ENCODE data around the gene CNPY1.
"Not testable (repeated sequence)": the region's sequence is repeated elsewhere in the genome, so short reads cannot be mapped to it uniquely, and the experiment has no call there.

CNPY1 gene

DNA sequence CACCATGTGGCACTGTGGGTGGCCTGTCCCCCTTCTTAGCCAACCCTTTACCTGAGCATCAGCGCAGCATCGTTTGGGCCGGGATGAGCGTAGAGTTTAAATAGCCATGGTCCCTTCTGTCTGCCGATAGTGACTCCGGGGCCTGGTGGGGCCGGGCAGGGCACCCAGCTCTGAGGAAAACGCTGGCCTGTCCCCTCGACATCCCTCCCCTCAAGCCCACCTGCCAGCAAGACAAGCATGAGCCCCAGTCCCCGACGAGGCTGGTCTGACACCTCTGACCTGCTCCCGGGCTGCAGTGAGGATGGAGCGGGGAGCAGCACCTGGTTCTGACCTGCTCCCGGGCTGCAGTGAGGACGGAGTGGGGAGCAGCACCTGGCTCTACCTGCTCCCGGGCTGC is 31.1 kb upstream of the CNPY1 start:
- no peak for DNase-seq

DNA sequence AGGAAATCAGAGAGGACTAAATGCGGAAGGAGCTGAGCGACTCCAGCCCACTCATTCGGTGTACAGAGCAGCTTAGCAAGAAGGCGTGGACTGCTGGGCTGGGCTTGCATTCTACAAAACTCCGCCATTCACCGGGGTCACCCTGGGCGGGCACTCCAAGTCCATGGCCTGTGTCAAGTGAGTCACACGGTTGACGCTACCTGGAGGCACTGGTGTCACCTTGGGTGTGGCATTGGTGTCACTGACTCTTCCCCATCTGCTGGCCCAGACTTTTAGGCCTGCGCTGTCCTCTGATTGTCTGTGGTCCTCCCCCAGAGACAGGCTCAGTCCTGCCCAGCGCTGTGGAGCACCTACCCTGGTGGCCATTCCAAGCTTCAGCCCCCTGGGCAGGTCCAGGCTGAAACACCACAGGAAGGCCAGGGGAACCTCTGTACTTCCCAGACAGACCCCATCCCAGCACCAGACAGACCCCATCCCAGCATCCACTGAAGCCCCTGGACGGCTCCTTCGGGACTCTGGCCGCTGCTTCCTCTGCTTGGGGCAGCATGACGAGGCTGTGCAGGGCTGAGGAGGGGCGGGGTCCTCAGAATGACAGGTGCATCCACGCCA is 30.6 kb upstream of the CNPY1 start:
- no peak for DNase-seq

DNA sequence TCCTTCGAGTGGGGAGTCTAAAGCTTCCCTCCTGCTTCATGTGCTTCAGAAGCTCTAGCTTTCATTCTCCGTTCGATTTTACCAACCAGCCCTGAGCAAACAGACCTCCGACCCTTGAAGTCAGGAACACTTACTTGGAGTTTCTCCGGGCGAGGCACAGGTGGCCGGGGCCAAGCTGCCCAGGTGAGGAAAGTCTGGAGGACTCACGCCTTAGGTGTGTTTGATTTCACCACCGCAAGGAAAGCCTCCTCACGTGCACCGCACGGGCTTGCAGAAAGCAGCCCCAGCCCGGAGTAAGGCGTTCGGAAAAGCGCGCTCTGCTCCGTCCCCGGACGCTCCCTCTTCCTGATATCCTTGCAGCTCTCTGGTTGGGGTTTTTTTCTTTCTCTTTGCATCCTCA is 30.1 kb upstream of the CNPY1 start:
- DNase-seq, result no peak

DNA sequence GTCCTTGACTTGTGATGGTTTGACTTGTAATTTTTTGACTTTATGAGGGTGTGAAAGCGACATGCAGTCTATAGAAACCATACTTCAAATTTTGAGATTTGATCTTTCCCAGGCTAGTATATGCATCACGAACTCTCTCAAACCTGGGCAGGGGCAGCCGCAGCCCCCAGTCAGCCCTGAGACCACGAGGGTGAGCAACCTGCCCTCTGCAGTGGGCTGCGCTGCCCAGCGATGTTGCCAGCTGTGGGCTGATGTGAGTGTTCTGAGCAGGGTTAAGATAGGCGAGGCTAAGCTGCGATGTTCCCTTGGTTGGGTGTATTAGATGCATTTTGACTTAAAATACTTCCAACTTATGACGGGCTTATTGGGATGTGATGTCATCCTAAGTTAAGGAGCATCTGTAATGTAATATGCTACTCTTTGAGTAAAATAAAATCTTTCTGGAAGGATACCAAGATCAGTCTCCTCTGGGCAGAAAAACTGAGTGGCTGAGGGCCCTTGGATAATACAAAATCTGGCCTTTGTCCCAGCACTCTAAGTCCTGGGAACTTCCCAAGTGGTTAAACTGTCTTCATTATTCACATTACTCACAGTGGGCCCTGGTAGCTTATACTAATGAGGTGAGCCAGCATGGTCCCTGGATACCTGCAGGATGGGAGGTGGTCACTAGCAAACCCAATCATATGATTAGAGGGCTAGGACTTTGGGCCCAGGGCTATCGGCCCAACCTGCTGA is 28.4 kb upstream of the CNPY1 start:
- DNase-seq, result no peak

DNA sequence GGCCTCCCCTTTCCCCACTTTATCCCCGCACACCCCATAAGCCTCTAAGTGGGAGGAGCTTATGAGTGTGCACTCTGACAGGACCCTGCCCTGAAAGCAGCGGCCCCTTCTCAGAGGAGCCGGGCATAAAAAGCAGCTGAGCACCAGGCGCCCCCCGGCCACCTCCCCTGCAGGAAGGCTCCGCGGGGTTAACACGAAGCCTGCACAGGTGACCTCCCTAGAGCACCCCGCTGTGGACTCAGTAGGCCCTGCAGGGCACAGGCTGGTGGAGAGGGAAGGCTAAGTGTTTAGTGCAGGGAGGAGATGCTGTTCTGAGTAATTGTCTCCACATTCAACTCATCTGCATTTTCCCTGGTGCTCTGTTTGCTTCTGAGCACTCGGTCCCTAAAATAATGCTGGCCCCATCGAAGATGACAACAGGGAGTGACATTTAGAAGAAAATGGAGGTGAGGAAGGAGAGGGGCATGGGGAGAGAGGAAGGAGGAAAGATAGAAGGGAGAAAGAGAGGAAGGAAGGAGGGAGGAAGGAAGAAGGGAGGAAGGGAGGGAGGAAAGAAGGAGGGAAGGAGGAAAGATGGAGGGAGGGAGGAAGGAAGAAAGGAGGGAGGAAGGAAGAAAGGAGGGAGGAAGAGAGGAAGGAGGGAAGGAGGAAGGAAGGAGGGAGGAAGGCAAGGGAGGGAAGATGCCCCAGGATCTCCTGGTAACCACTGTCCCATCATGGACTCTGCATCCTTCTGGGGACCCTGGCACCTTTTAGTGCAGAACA is 25.4 kb upstream of the CNPY1 start:
- DNase-seq, result no peak

DNA sequence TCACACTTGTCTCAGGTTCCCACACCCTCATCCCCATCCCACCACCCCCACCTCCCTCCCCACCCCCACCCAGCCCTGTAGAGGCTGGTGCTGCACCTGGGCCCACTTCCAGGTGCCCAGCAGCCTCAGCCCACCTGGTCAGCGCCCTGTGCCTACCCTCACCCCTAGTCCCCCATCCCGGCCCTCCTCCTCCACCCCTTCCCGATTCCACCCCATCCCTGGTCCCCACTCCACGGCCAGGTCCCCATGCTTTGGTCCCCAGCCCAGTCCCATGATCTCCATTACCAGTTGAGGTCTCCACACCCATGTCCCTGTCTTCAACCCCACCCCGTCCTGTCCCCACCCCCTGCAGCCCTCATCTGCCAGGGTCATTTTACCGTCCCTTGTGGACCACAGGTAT is 24.6 kb upstream of the CNPY1 start:
- no peak for DNase-seq

DNA sequence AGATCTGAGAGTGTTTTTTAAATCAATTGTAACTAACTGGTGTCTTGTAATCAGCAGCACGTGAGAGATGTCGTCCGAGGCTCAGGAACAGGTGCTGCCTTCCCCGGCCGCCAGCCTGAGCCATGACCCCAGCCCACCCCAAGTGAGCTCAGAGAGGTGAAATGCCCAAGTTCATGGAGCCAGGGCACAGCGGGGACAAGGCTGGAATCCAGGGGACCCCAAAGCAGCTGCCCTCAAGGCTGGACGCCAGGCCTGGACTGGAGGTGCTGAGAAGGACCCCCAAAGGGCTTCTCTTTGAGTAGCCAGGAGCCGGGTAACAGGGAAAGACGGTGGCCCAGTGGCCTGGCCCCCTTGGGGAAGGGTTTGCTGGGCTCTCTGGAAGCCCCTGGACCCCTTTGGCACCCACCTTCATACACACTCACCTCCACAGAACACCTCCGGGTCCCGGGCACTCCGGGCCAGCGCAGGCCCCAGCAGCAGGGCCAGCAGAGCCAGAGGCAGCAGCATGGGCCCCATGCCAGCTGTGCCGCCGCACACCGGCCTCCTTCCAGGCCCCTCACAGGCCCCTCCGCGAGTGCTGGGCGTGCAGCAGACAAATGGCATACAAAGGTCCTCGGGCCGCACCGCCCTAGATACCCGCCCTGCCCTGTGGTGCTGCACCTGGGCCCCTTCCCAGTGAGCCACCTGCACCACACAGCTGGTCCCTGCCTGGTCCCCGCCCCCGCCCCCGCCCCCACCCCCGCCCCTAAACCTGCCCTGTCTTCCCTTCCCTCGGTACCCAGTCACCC is 24.0 kb upstream of the CNPY1 start:
- DNase-seq, result no peak

DNA sequence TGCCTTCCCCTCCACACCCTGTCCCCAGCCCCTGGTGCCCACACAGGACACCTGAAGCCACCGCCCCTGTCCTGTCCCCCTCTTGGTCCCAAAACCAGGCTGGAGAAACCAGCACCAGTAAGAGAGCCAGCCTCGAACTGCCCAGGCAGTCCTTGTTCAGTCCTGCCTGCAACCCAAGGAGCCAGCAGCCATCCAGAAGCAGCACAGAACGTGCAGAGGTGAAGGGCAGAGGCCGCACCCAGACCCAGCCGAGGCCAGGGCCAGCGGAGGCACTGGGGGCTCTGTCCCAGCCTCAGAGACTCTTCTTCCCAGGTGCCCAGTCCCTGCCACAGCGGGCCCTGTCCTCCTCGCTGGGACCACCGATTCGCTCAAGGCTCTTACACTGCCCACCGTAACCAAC is 23.3 kb upstream of the CNPY1 start:
- DNase-seq, result no peak

DNA sequence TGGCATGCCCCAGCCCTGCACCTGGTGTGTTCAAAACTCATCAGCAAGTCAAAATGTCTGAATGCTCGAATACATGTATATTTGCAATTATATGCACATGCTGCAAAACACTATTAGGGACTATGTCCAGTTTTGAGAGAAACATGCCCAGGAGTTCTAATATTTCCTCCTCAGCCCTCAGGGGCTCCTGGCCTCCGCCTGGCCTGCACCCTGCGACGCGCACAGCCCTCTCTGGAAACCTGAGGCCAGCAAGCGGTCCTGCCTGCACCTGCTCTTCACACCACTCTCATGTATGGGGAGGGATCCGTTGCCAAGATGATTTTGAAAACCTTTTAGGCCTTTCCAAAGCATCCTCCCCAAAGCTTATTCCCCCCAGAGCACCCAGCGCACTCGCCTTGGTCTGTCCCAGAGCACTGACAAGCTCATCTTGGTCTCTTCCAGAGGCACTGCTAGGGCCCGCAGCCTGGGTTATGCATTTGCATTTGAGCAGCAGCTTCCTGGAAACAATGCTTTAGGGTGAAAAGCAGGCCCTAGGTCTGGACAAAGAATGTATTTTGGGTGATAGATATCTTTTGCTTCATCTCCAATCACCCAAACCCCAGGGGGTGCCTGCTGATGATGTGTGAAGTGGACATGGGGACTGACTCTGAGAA is 22.6 kb upstream of the CNPY1 start:
- no peak for DNase-seq

DNA sequence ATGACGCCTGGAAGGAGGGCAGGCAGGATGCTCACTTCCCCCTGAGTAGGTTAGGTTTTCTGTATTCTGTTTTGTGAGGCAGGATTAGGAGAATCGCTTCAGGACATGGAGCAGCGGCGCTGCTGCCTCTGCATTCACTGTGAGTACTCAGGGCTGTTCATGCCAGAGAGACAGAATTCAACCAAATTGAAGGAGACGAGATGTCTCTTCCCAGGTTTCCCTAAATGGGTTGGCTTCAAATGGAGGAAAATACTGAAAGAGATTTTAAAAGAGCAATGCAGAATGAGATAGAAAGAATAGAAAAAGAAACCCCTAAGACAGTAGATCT is 21.9 kb upstream of the CNPY1 start:
- no peak for DNase-seq

DNA sequence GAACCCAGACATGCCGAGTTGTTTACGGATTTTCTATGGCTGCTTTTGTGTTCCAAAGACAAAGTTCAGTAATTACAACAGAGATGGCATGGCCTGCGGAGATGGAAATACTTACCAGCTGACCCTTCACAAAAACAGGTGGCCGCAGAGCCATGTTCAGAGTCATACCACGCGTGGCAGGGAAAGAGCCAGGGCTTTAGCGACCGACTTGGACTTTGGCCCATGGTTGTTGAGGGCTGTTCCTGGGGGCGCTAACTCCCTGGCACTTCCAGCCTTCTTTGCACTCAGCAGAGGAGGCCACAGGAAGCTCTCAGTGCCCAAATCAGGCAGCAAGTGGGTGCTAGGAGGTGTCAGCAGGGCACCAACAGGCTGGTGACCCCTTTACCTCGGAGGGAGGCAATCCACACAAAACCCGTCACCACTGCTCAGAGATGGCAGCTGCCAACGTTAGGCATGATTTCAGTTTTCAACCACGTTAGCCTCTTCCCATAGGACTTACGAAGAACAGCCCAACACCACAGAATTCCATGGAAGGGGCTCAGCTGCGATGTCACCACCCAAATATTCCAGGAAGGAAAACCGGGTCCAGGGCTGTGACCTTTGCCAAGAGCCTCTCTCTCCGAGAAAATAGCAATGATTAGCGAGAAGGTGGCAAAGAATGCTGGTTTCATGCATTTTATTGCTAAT is 21.4 kb upstream of the CNPY1 start:
- DNase-seq, result no peak

DNA sequence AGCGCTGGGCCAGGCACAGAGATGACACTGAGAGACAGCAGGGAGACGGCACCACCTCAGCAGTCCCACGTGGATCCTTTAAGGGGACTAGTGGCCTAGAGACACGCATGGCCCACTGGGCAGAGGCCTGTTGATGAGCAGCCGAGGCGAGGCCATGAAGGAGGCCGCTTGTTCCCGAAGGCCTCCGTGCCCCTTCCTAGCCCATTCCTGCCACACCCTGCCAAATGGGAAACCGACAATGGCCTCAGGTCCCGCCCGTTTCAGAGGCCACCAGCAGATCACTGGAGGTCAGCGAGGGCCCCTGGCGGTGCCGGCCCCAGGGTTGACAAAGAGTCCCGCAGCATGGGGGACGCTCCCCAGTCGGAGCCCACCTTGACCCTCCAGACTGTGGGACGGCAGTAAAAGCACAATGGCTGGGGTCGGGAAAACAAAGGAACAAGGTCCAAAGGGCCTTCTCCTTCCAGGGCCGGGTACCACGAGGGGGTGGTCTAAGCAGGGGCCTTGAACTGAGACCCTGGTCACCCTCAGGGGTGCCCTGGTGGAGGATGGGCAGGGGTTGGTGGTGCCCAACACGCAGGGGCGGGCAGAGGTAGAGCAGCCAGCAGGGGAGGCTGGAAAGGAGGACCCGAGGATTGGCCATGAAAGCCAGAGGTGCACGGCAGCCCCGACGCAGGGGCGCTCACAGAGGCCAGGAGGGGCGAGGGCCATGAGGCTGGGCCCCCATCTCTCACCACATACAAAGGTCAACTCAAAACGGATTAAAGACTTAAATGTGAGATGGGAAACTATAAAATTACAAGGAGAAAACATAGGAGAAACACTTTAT is 19.9 kb upstream of the CNPY1 start:
- DNase-seq, result no peak

DNA sequence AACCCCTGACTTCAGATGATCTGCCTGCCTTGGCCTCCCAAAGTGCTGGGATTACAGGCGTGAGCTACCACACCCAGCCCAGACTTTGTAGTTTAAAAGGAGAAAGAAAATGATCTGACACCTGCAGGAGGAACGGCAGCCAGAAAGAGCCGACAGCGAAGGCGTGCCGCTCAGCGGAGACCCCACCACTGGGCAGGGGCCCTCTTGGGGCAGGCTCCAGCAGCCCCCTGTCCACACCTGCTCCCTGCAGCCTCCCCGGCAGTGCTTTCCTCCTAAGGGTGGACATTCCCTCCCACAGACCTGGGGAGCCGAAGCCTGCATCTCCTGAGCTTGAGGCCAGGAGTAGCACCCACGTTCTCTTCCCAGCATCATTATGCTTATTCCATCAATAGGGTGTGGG is 19.2 kb upstream of the CNPY1 start:
- DNase-seq, result no peak

DNA sequence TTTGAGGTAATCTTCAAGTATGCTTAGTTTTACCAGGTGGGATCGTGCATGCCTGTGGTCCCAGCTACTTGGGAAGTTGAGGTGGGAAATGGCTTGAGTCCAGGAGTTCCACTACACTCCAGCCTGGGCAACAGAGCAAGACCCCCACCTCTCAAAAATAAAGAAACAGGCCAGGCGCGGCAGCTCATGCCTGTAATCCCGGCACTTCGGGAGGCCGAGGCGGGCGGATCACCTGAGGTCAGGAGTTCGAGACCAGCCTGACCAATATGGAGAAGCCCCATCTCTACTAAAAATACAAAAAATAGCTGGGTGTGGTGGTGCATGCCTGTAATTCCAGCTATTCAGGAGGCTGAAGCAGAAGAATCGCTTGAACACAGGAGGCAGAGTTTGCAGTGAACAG is 16.6 kb upstream of the CNPY1 start:
- DNase-seq, result not testable (repeated sequence)

DNA sequence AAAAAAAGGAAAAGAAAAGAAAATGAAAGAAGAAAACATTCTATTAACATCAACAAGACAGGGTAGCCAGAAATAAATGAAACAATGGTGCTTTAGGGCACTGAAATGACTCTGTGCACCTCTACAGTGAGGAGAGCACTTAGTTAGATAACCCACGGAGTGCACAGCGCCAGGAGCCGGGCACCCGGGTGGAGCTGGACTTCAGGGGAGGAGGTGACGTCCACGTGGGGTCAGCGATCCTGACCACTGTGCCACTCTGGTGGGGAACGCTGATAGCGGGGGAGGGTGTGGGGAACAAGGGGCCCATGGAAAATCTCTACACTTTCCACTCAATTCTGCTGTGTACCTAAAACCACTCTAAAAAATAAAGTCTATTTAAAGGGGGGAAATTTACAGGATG is 15.7 kb upstream of the CNPY1 start:
- no peak for DNase-seq

DNA sequence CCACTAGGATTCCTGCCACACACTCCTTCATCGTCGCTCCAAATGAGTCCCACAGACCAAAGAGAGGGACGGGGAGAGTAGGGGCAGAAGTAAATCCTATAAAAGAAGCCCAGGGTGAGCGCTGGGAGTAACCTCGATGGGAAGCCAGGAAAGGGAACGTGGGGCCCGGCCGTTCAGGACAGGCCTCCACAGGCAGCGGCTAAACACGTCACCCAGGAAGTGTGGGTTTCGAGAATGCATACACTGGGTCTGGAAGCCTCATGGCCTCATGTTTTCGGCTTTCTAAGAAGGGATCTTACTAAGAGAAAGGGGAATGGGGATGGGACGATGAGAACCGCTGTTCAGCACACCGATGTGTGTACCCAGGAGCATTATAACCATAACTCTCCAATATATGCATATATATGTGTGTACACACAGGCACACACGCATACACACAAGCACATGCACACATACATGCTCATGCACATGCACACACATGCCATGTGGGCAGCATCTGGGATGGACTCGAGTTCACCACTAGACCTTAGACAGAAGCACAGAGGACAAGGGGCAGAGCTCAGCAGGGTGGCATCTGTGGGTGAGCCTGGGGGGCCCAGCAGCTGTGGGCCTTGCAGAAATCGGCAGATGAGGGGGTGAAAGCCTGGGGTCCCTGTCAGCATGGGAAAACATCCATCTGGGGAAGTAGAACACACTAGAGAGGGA is 14.8 kb upstream of the CNPY1 start:
- no peak for DNase-seq

DNA sequence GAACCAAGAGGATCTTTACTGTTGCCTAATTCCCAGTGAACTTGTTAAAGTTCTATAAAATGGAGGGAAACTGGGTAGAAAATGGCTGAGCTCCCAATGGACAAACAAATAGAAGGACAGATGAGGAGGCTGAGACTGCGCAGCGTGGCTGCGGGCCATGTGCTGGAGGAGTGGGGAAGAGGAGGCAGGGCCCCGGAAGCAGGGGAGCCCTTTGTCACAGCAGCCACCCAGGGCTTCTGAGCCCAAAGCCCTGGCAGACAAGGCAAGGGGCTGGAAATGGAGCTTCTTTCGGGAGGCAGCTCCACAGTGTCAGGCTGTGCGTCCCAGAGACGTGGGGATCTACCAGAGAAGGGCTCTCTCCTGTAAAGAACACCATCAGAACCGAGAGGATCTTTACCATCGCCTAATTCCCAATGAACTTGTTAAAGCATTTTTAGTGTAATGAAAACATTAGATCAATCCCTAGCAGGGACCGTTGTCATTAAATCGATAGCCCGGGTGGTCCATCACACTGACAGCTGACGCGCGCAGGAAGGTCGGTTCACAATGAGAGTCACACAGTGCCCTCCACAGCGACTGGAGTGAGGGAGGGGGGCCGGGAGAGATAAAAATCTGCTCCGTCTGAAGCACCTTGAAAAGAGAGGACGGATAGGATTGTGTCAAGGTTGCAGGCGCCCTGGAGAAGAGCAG is 14.0 kb upstream of the CNPY1 start:
- no peak for DNase-seq

DNA sequence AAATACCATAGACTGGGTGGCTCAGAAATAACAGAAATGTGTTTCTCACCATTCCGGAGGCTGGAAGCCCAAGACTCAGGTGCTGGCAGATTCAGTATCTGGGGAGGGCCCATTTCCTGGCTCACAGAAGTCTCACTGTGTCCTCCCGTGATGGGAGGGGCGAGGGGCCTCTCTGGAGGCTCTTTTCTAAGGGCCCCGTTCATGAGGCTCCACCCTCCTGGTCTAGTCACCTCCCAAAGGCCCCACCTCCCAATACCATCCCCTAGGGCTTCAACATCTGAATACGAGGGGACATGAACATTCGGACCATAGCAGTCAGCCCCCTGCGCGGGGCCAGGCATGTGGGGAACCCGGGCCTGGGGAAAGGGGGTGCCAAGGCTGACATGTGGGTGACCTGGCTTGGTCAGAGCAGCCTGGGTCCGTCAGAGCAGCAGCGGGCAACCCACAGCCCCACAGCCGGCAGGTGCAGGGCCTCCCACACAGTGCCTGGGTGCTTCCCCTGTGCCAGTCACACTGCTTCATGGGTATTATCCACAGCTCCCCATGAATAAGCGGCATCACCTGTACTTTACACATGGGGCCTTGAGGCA is 13.3 kb upstream of the CNPY1 start:
- no peak for DNase-seq

DNA sequence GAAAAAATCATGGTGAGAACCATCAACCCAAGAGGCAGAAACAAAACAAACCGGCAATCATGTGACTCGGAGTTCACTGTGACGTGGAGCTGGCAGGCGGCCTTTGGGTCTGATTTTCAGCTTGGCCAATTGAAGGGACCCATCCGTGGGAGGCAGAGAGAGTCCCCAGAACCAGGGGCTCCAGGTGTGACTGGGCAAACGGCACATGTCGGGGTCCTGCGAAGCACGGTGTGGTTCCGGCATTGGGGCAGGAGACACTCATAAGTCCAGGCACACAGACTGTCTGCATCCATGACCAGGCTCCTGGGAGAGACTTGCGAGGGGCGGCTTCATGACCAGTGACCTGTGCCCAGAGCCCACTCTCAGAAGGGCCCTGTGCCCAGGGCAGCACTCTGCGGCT is 12.6 kb upstream of the CNPY1 start:
- no peak for DNase-seq

DNA sequence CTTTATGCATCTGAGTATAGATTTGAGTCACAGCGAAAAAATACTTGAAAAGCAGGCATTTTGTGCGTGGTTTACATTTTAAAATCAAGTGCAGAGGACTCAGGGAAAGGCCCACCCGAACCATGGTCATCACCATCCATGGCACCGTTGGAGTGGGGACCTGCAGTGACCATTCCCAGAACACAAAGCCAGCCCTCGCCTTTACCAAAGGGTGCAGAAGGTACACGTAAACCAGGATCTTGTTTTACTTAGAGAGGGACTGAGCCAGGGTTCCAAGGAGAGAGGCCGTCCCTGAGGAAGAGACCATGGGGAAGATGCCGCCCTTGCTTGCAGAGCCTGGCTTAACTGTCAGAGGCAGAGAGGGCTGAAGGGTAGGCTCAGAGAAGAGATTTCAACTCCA is 12.0 kb upstream of the CNPY1 start:
- DNase-seq, result no peak

All from central memory CD4-positive, alpha-beta T cell (primary cell).